Keratinocyte (primary cell): ENCODE results near the gene TAF13.

Source experiments
- CTCF ChIP-seq, 3 experiments: IDR thresholded peaks in 1 of 3; conservative IDR thresholded peaks in 1 of 3; optimal IDR thresholded peaks in 1 of 3; 2 replicates in 2 of 3; 3 replicates in 1 of 3; pipeline versions ENCODE3 to v1.5.1; 2011; ENCODE audit warnings: low read length in 3 of 3, mild to moderate bottlenecking in 3 of 3, moderate library complexity in 2 of 3, control low read depth in 1 of 3, inconsistent platforms in 1 of 3; ENCODE audit not compliant: insufficient read depth in 2 of 3; ENCODE audit errors: extremely low read depth in 1 of 3
- EZH2 ChIP-seq: IDR thresholded peaks from one replicate; pipeline ENCODE4 v1.6.1; 2012; ENCODE audit warnings: inconsistent platforms, mild to moderate bottlenecking, low read length, moderate library complexity

- TF ChIP-seq CTCF (optimal IDR thresholded peaks at IDR 0.05 in 1 of 3, IDR thresholded peaks at IDR 0.05 in 1 of 3, conservative IDR thresholded peaks at IDR 0.05 in 1 of 3; ENCODE audit: extremely low read depth in 1 of 3, insufficient read depth in 2 of 3, low read length in 3 of 3) (no peak), EZH2 (no peak)
Observed at GRCh38 chr1:109069294-109069693, 6.5 kb downstream of the TAF13 start.
